A673 (cell line): ENCODE results near the gene FAM227B.

Experiments used
- CTCF ChIP-seq: fragments of 300-800, 200-600 bp; sonication (generic); conservative IDR thresholded peaks from 2 replicates; pipeline ENCODE4 v1.5.1; 2017; ENCODE audit warnings: low read depth, mild to moderate bottlenecking, antibody characterized with exemption, low read length, moderate library complexity, mixed read lengths
- EZH2 ChIP-seq: fragments of 200-600 bp; sonication (generic); IDR thresholded peaks from 2 replicates; pipeline ENCODE4 v1.6.1; 2017; ENCODE audit warnings: borderline replicate concordance, low read depth, mild to moderate bottlenecking, mixed read lengths, antibody characterized with exemption, low read length; ENCODE audit not compliant: poor library complexity, severe bottlenecking

- TF ChIP-seq CTCF: no peak
- no peak for TF ChIP-seq EZH2
Observed at GRCh38 chr15:49452595-49452994, 168.0 kb downstream of the FAM227B start.
